GM23338 (cell line): ENCODE results near the gene SPINK4. TPM values are rescaled to one million over a fixed set of nuclear protein-coding genes. Genes with fewer than 3 reads are reported as not detected.

Source experiments
- ATAC-seq: fragments of 200-7000 bp; cut with Tn5 transposase; 3 replicates; pipeline ENCODE4 v1.9.1; 2020
- DNase-seq: peaks from one replicate; pipeline ENCODE4 v3.0.0-alpha.2; 2015; ENCODE audit warnings: low spot score
- H2AFZ ChIP-seq: fragments of 200-600 bp; sonication (generic); 2 replicates; pipeline ENCODE4 v1.8.0; 2016; ENCODE audit warnings: antibody characterized with exemption, mild to moderate bottlenecking, moderate library complexity
- H3F3A ChIP-seq: fragments of 200-600 bp; sonication (generic); replicated peaks from 2 replicates; pipeline ENCODE4 v1.8.0; 2017; ENCODE audit warnings: antibody characterized with exemption, mixed run types, low read depth
- H3K27ac ChIP-seq: fragments of 200-600 bp; sonication (generic); 2 replicates; pipeline ENCODE4 v1.6.1; 2016; ENCODE audit warnings: low read depth
- H3K27me3 ChIP-seq: fragments of 200-600 bp; sonication (generic); 2 replicates; pipeline ENCODE4 v1.8.0; 2016; ENCODE audit warnings: mild to moderate bottlenecking, mixed run types, moderate library complexity; ENCODE audit not compliant: insufficient read depth
- H3K36me3 ChIP-seq: fragments of 200-600 bp; sonication (generic); 2 replicates; pipeline ENCODE4 v1.8.0; 2016; ENCODE audit warnings: mild to moderate bottlenecking; ENCODE audit not compliant: insufficient read depth
- H3K4me1 ChIP-seq: fragments of 200-600 bp; sonication (generic); 2 replicates; pipeline ENCODE4 v1.8.0; 2016; ENCODE audit warnings: mild to moderate bottlenecking, moderate library complexity; ENCODE audit not compliant: insufficient read depth
- H3K4me2 ChIP-seq: fragments of 200-600 bp; sonication (generic); 2 replicates; pipeline ENCODE4 v1.7.1; 2017; ENCODE audit warnings: mixed run types
- H3K4me3 ChIP-seq: fragments of 200-600 bp; sonication (generic); 2 replicates; pipeline ENCODE4 v1.6.1; 2016; ENCODE audit warnings: mixed run types
- H3K79me2 ChIP-seq: fragments of 200-600 bp; sonication (generic); replicated peaks from 2 replicates; pipeline ENCODE4 v1.8.0; 2017; ENCODE audit warnings: mild to moderate bottlenecking; ENCODE audit not compliant: insufficient read depth
- H3K9me2 ChIP-seq: fragments of 200-600 bp; sonication (generic); 2 replicates; pipeline ENCODE4 v1.8.0; 2017; ENCODE audit not compliant: insufficient read depth
- H4K20me1 ChIP-seq: fragments of 200-600 bp; sonication (generic); replicated peaks from 2 replicates; pipeline ENCODE4 v1.8.0; 2017; ENCODE audit warnings: mild to moderate bottlenecking; ENCODE audit not compliant: insufficient read depth
- H3K27ac Mint-ChIP-seq: 2 replicates; pipeline ENCODE4 v1.8.0; 2020; ENCODE audit warnings: inconsistent platforms, mild to moderate bottlenecking, moderate library complexity, mixed read lengths
- H3K27me3 Mint-ChIP-seq: 3 replicates; pipeline ENCODE4 v1.8.0; 2022; ENCODE audit warnings: low read depth, mild to moderate bottlenecking, moderate library complexity, mixed read lengths, inconsistent platforms; ENCODE audit not compliant: insufficient read depth, poor library complexity
- H3K36me3 Mint-ChIP-seq: 3 replicates; pipeline ENCODE4 v1.8.0; 2021; ENCODE audit warnings: low read depth, mild to moderate bottlenecking, inconsistent platforms, moderate library complexity, mixed read lengths
- H3K4me1 Mint-ChIP-seq: 3 replicates; pipeline ENCODE4 v1.8.0; 2020; ENCODE audit warnings: mild to moderate bottlenecking, inconsistent platforms, mixed read lengths
- H3K4me3 Mint-ChIP-seq: 3 replicates; pipeline ENCODE4 v1.8.0; 2021; ENCODE audit warnings: moderate library complexity, mild to moderate bottlenecking, inconsistent platforms, mixed read lengths
- H3K9me3 Mint-ChIP-seq: 3 replicates; pipeline ENCODE4 v1.8.0; 2020; ENCODE audit warnings: moderate library complexity, mild to moderate bottlenecking, inconsistent platforms, mixed read lengths
- CREB1 ChIP-seq: fragments of 250-450 bp; sonication (Bioruptor Pico); IDR thresholded peaks from 2 replicates; pipeline ENCODE4 v1.5.0; 2020; ENCODE audit warnings: low read depth, mild to moderate bottlenecking, moderate library complexity
- EZH2phosphoT487 ChIP-seq: fragments of 200-600 bp; sonication (generic); IDR thresholded peaks from one replicate; pipeline ENCODE4 v1.8.1; 2018; ENCODE audit warnings: antibody characterized with exemption; ENCODE audit not compliant: unreplicated experiment
- NANOG ChIP-seq: IDR thresholded peaks from 2 replicates; pipeline ENCODE4 v1.6.1; 2016; ENCODE audit warnings: antibody characterized with exemption, borderline replicate concordance
- STAT1 ChIP-seq: IDR thresholded peaks from one replicate; pipeline ENCODE4 v1.6.1; 2016; ENCODE audit warnings: antibody characterized with exemption; ENCODE audit not compliant: unreplicated experiment
- ZNF331 ChIP-seq: fragments of 250-450 bp; sonication (Bioruptor Pico); IDR thresholded peaks from 2 replicates; pipeline ENCODE4 v1.5.0; 2020; ENCODE audit warnings: low read depth, mild to moderate bottlenecking, moderate library complexity
- polyA plus RNA-seq: library from polyadenylated mRNA; unstranded; fragments of >200 nt; fragmentation: Nextera tagmentation; extraction: Ambion mirVana; gene quantifications from 2 replicates; pipeline ENCODE4 v1.2.1, GENCODE V29; 2016
- total RNA-seq: library from RNA; depleted of rRNA; stranded (reverse); fragments of >200 nt; shearing (Covaris generic); gene quantifications from 2 replicates; pipeline ENCODE4 v1.2.3, GENCODE V29; 2014
- TF ChIP-seq, protein P1 (sequence below): fragments of 250-450 bp; sonication (Bioruptor Pico); IDR thresholded peaks from 2 replicates; pipeline ENCODE4 v1.5.0; 2020; ENCODE audit warnings: mild to moderate bottlenecking, moderate library complexity
- TF ChIP-seq, protein P2 (sequence below): IDR thresholded peaks from 2 replicates; pipeline ENCODE4 v1.6.1; 2016; ENCODE audit warnings: antibody characterized with exemption
- TF ChIP-seq, protein P3 (sequence below): IDR thresholded peaks from one replicate; pipeline ENCODE4 v1.6.1; 2018; ENCODE audit warnings: antibody characterized with exemption; ENCODE audit not compliant: unreplicated experiment

SPINK4 gene
- total and polyA plus RNA-seq, 2 experiments from 2014 or later: not detected

DNA sequence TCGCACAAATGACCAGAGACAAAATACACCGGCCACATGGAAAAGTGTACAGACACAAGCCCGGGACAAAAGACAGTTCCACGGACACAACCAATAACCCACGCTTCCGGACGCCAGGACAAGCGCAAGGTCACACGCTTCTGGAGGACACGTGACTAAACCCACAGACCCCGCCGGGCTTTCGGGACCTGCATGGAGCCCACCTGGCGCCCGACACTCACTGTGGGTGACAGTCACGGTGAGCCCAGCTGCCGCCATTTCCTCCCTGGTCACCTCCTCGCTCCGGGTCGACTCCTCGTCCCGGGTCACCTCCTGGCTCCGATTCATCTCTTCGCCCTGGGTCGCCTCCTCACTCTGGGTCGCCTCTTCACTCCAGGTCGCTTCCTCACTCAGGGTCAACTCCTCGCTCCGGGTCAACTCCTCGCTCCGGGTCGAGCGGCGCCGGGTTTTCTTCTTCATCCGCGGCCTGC is 24.1 kb downstream of the SPINK4 start:
- peaks cover 10% of the 10 kb centered on the region for H3K4me1 Mint-ChIP-seq
- Histone ChIP-seq H3K36me3 (peaks cover 49% of the 10 kb centered on the region), H3K27ac (0 out of 2 replicates have a peak overlapping the region, but pooled peaks have one; percentile 32), H3K9me2 (no peaks in the 10 kb centered on the region), H3K27me3 (no peaks in the 10 kb centered on the region), H3K4me2 (peak overlapping the region; percentile 98), H4K20me1 (peaks cover 16% of the 10 kb centered on the region), H3K79me2 (peaks cover 40% of the 10 kb centered on the region), H3K4me1 (peaks cover 5% of the 10 kb centered on the region; the same call in 1 of the 2 replicates), H3K4me3 (peak overlapping the region; percentile 99), H2AFZ (peak overlapping the region; percentile 86), H3F3A (no peaks in the 10 kb centered on the region)
- peaks cover 54% of the 10 kb centered on the region for H3K36me3 Mint-ChIP-seq
- peak overlapping the region; percentile 97 for H3K4me3 Mint-ChIP-seq
- no peaks in the 10 kb centered on the region for H3K9me3 Mint-ChIP-seq
- TF ChIP-seq ZNF331 (CRISPR knock-in tag) (no peak), NANOG (no peak), CREB1 (no peak), STAT1 (no peak), EZH2phosphoT487 (no peak)
- TF ChIP-seq, protein P1, sequence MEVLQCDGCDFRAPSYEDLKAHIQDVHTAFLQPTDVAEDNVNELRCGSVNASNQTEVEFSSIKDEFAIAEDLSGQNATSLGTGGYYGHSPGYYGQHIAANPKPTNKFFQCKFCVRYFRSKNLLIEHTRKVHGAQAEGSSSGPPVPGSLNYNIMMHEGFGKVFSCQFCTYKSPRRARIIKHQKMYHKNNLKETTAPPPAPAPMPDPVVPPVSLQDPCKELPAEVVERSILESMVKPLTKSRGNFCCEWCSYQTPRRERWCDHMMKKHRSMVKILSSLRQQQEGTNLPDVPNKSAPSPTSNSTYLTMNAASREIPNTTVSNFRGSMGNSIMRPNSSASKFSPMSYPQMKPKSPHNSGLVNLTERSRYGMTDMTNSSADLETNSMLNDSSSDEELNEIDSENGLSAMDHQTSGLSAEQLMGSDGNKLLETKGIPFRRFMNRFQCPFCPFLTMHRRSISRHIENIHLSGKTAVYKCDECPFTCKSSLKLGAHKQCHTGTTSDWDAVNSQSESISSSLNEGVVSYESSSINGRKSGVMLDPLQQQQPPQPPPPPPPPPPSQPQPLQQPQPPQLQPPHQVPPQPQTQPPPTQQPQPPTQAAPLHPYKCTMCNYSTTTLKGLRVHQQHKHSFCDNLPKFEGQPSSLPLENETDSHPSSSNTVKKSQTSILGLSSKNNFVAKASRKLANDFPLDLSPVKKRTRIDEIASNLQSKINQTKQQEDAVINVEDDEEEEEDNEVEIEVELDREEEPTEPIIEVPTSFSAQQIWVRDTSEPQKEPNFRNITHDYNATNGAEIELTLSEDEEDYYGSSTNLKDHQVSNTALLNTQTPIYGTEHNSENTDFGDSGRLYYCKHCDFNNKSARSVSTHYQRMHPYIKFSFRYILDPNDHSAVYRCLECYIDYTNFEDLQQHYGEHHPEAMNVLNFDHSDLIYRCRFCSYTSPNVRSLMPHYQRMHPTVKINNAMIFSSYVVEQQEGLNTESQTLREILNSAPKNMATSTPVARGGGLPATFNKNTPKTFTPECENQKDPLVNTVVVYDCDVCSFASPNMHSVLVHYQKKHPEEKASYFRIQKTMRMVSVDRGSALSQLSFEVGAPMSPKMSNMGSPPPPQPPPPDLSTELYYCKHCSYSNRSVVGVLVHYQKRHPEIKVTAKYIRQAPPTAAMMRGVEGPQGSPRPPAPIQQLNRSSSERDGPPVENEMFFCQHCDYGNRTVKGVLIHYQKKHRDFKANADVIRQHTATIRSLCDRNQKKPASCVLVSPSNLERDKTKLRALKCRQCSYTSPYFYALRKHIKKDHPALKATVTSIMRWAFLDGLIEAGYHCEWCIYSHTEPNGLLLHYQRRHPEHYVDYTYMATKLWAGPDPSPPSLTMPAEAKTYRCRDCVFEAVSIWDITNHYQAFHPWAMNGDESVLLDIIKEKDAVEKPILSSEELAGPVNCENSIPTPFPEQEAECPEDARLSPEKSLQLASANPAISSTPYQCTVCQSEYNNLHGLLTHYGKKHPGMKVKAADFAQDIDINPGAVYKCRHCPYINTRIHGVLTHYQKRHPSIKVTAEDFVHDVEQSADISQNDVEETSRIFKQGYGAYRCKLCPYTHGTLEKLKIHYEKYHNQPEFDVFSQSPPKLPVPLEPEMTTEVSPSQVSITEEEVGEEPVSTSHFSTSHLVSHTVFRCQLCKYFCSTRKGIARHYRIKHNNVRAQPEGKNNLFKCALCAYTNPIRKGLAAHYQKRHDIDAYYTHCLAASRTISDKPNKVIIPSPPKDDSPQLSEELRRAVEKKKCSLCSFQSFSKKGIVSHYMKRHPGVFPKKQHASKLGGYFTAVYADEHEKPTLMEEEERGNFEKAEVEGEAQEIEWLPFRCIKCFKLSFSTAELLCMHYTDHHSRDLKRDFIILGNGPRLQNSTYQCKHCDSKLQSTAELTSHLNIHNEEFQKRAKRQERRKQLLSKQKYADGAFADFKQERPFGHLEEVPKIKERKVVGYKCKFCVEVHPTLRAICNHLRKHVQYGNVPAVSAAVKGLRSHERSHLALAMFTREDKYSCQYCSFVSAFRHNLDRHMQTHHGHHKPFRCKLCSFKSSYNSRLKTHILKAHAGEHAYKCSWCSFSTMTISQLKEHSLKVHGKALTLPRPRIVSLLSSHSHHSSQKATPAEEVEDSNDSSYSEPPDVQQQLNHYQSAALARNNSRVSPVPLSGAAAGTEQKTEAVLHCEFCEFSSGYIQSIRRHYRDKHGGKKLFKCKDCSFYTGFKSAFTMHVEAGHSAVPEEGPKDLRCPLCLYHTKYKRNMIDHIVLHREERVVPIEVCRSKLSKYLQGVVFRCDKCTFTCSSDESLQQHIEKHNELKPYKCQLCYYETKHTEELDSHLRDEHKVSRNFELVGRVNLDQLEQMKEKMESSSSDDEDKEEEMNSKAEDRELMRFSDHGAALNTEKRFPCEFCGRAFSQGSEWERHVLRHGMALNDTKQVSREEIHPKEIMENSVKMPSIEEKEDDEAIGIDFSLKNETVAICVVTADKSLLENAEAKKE (CRISPR knock-in tag): no peak
- TF ChIP-seq, protein P2, sequence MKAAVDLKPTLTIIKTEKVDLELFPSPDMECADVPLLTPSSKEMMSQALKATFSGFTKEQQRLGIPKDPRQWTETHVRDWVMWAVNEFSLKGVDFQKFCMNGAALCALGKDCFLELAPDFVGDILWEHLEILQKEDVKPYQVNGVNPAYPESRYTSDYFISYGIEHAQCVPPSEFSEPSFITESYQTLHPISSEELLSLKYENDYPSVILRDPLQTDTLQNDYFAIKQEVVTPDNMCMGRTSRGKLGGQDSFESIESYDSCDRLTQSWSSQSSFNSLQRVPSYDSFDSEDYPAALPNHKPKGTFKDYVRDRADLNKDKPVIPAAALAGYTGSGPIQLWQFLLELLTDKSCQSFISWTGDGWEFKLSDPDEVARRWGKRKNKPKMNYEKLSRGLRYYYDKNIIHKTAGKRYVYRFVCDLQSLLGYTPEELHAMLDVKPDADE: no peak
- TF ChIP-seq, protein P3, sequence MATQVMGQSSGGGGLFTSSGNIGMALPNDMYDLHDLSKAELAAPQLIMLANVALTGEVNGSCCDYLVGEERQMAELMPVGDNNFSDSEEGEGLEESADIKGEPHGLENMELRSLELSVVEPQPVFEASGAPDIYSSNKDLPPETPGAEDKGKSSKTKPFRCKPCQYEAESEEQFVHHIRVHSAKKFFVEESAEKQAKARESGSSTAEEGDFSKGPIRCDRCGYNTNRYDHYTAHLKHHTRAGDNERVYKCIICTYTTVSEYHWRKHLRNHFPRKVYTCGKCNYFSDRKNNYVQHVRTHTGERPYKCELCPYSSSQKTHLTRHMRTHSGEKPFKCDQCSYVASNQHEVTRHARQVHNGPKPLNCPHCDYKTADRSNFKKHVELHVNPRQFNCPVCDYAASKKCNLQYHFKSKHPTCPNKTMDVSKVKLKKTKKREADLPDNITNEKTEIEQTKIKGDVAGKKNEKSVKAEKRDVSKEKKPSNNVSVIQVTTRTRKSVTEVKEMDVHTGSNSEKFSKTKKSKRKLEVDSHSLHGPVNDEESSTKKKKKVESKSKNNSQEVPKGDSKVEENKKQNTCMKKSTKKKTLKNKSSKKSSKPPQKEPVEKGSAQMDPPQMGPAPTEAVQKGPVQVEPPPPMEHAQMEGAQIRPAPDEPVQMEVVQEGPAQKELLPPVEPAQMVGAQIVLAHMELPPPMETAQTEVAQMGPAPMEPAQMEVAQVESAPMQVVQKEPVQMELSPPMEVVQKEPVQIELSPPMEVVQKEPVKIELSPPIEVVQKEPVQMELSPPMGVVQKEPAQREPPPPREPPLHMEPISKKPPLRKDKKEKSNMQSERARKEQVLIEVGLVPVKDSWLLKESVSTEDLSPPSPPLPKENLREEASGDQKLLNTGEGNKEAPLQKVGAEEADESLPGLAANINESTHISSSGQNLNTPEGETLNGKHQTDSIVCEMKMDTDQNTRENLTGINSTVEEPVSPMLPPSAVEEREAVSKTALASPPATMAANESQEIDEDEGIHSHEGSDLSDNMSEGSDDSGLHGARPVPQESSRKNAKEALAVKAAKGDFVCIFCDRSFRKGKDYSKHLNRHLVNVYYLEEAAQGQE: no peak
- H3K27me3 Mint-ChIP-seq: peaks cover 2% of the 10 kb centered on the region
- DNase-seq (no peak), ATAC-seq (no peak)
- peak overlapping the region; percentile 87 for H3K27ac Mint-ChIP-seq
